ENCODE results near the gene DGKQ. TPM values are rescaled to one million over a fixed set of nuclear protein-coding genes. Genes with fewer than 3 reads are reported as not detected.

Gene DGKQ
- total RNA-seq, 2 experiments from 2014 or later = 17.6 to 19.2 TPM

- ChIA-PET CTCF (no interaction called here), POLR2A (no interaction called here)
- peaks cover 4% of the 10 kb centered on the region for H3K9me3 Mint-ChIP-seq
- peaks cover 62% of the 10 kb centered on the region for H3K4me1 Mint-ChIP-seq (ENCODE audit: low read depth)
- H3K36me3 ChIP-seq (ENCODE audit: insufficient read depth, low read length) = peaks cover 5% of the 10 kb centered on the region
- H3K27me3 ChIP-seq (ENCODE audit: control insufficient read depth in 1 of 2, insufficient read depth in 2 of 2, low read length in 2 of 2) = no peaks in the 10 kb centered on the region
- H3K4me3 ChIP-seq (ENCODE audit: low read length) = no peak overlapping the region
- H3K9me3 ChIP-seq (ENCODE audit: control insufficient read depth in 1 of 2, insufficient read depth in 1 of 2, low read length in 2 of 2) = peaks cover 0 to 11% of the 10 kb centered on the region in 2 experiments
- TF ChIP-seq CTCF (IDR thresholded peaks at IDR 0.05) = no peak
- DNase-seq (no peak), ATAC-seq (ENCODE audit: poor library complexity) (no peak)
- H3K4me1 ChIP-seq (ENCODE audit: insufficient read depth, low read length) = peaks cover 43% of the 10 kb centered on the region
- intact Hi-C loops (cut with DNase I, micrococcal nuclease) = no loop called here
- H3K36me3 Mint-ChIP-seq (ENCODE audit: low read depth) = peaks cover 26% of the 10 kb centered on the region
- H3K27ac ChIP-seq (ENCODE audit: low read depth in 1 of 2, low read length in 2 of 2) = no peak overlapping the region
- H3K27ac Mint-ChIP-seq = no peak overlapping the region
- H3K4me3 Mint-ChIP-seq = no peak overlapping the region
- no peaks in the 10 kb centered on the region for H3K27me3 Mint-ChIP-seq
Measured at GRCh38 chr4:917992-918391, 55.4 kb downstream of the DGKQ start.

- H3K4me3 Mint-ChIP-seq = no peak overlapping the region
- Histone ChIP-seq H3K27me3 (ENCODE audit: control insufficient read depth in 1 of 2, insufficient read depth in 2 of 2, low read length in 2 of 2) (no peaks in the 10 kb centered on the region), H3K9me3 (ENCODE audit: control insufficient read depth in 1 of 2, insufficient read depth in 1 of 2, low read length in 2 of 2) (peaks cover 0 to 11% of the 10 kb centered on the region in 2 experiments), H3K4me1 (ENCODE audit: insufficient read depth, low read length) (peaks cover 38% of the 10 kb centered on the region), H3K27ac (ENCODE audit: low read depth in 1 of 2, low read length in 2 of 2) (no peak overlapping the region), H3K36me3 (ENCODE audit: insufficient read depth, low read length) (peaks cover 10% of the 10 kb centered on the region), H3K4me3 (ENCODE audit: low read length) (no peak overlapping the region)
- peak in 1 of 14 experiments; percentile 22 for DNase-seq
- ChIA-PET POLR2A (no interaction called here), CTCF (no interaction called here)
- peaks cover 25% of the 10 kb centered on the region for H3K36me3 Mint-ChIP-seq (ENCODE audit: low read depth)
- no peak overlapping the region for H3K27ac Mint-ChIP-seq
- no peak for ATAC-seq (ENCODE audit: poor library complexity)
- TF ChIP-seq CTCF (IDR thresholded peaks at IDR 0.05) = no peak
- H3K9me3 Mint-ChIP-seq = peaks cover 4% of the 10 kb centered on the region
- H3K4me1 Mint-ChIP-seq (ENCODE audit: low read depth) = peaks cover 57% of the 10 kb centered on the region
- H3K27me3 Mint-ChIP-seq = no peaks in the 10 kb centered on the region
- intact Hi-C loops (cut with DNase I, micrococcal nuclease) = no loop called here
Measured at GRCh38 chr4:917466-917865, 55.9 kb downstream of the DGKQ start.

GRCh38 chr4:915595-915994 is 57.8 kb downstream of the DGKQ start:
- H3K36me3 ChIP-seq (ENCODE audit: insufficient read depth, low read length) = peaks cover 29% of the 10 kb centered on the region
- Mint-ChIP-seq H3K4me3 (peak overlapping the region; percentile 69), H3K27ac (peak overlapping the region; percentile 10), H3K27me3 (no peaks in the 10 kb centered on the region), H3K9me3 (peaks cover 4% of the 10 kb centered on the region), H3K4me1 (ENCODE audit: low read depth) (peaks cover 42% of the 10 kb centered on the region), H3K36me3 (ENCODE audit: low read depth) (peaks cover 34% of the 10 kb centered on the region)
- no peak for TF ChIP-seq CTCF (IDR thresholded peaks at IDR 0.05)
- H3K9me3 ChIP-seq (ENCODE audit: control insufficient read depth in 1 of 2, insufficient read depth in 1 of 2, low read length in 2 of 2) = peaks cover 0 to 11% of the 10 kb centered on the region in 2 experiments
- intact Hi-C loops (cut with DNase I, micrococcal nuclease) = no loop called here
- H3K27ac ChIP-seq (ENCODE audit: low read depth in 1 of 2, low read length in 2 of 2) = no peak overlapping the region
- CTCF ChIA-PET = no interaction called here
- ATAC-seq (ENCODE audit: poor library complexity) (peak; percentile 74), DNase-seq (peak in 5 of 14 experiments; percentile 5 to 38 (median 28))
- POLR2A ChIA-PET = no interaction called here
- no peaks in the 10 kb centered on the region for H3K27me3 ChIP-seq (ENCODE audit: control insufficient read depth in 1 of 2, insufficient read depth in 2 of 2, low read length in 2 of 2)
- H3K4me3 ChIP-seq (ENCODE audit: low read length) = no peak overlapping the region
- peaks cover 27% of the 10 kb centered on the region for H3K4me1 ChIP-seq (ENCODE audit: insufficient read depth, low read length)
